Ishikawa (cell line): Measurements from ENCODE around the gene NPAS2.

Experiments used
- CREB1 ChIP-seq: IDR thresholded peaks from 2 replicates; pipeline ENCODE4 v1.6.1; 2012; ENCODE audit warnings: low read depth
- EP300 ChIP-seq: IDR thresholded peaks from 2 replicates; pipeline ENCODE4 v1.6.1; 2012; ENCODE audit warnings: borderline replicate concordance
- FOXM1 ChIP-seq: IDR thresholded peaks from 2 replicates; pipeline ENCODE4 v1.6.1; 2012; ENCODE audit warnings: low read depth, borderline replicate concordance
- TF ChIP-seq, protein P1 (sequence below): IDR thresholded peaks from 2 replicates; pipeline ENCODE4 v1.6.1; 2012

DNA sequence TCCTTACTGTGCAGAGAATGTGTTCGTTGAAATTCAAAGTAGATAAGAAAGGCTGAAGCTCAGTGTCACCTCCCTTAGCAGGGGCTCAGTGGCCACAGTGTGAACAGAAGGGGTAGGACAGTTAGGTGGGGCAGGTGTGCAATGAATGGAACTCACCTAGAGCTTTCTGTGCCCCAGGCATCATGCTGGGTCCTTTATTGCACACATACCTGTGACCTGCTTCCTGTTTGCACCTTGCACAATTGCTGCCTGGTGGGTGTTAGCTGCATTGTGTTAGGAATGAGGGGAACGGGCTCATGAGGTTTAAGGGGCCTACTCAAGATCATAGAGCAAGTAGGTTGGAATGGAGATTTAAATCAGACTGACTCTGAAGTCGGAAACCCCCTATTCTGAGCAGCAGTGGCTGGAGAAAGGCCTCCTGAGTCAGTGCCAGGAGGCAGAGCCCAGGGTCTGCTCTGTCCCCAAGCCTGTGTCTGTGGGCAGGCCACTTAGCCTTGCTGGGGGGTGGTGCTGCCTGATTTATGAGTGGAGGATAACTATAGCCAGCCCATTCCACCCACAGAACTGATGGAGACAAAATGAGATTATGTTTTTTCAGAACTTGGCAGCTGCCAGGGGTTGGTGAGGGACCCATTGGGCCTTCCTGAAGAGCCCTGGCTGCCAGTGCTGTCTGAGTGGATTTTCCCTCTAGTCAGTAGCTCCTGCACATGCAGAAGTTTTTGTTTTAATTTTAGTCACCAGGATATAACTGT, 76.2 kb downstream of the NPAS2 start:
- TF ChIP-seq FOXM1 (no peak), EP300 (peak; percentile 19; the same call in 1 of the 2 replicates), CREB1 (no peak)
- TF ChIP-seq, protein P1, sequence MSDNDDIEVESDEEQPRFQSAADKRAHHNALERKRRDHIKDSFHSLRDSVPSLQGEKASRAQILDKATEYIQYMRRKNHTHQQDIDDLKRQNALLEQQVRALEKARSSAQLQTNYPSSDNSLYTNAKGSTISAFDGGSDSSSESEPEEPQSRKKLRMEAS: no peak
